Transverse colon (tissue), 4 donors: ENCODE data around the gene MON2. TPM values are rescaled to one million over a fixed set of nuclear protein-coding genes. Genes with fewer than 3 reads are reported as not detected.
A peak's percentile ranks its signal among the peaks of the same experiment; 100 is the strongest.

Source experiments
- DNase-seq: peaks from one replicate; pipeline ENCODE4 v3.0.0-alpha.2; 2019
- H3K27ac ChIP-seq, 4 donors: fragments of 200-600 bp; sonication (generic); 2 replicates each; pipeline ENCODE4 v1.5.1; 2016 to 2018; ENCODE audit warnings: inconsistent platforms in 4 of 4
- H3K27me3 ChIP-seq: fragments of 200-600 bp; sonication (generic); 2 replicates; pipeline ENCODE4 v1.5.1; 2017; ENCODE audit warnings: inconsistent platforms
- H3K36me3 ChIP-seq, 4 donors: fragments of 200-600 bp; sonication (generic); 2 replicates each; pipeline ENCODE4 v1.5.1; 2017 to 2019; ENCODE audit warnings: inconsistent platforms in 4 of 4
- H3K4me1 ChIP-seq, 4 donors: fragments of 200-600 bp; sonication (generic); 2 replicates each; pipeline ENCODE4 v1.5.1; 2017 to 2020; ENCODE audit warnings: inconsistent platforms in 4 of 4
- H3K4me3 ChIP-seq, 4 donors: fragments of 200-600 bp; sonication (generic); 1 replicate in 1 of 4; 2 replicates in 3 of 4; pipeline versions ENCODE4 v1.5.1 to v1.6.1; 2017 to 2019; ENCODE audit warnings: inconsistent platforms in 4 of 4
- H3K9me3 ChIP-seq, 2 donors: fragments of 200-600 bp; sonication (generic); 2 replicates each; pipeline ENCODE4 v1.5.1; 2017 to 2019; ENCODE audit warnings: inconsistent platforms in 2 of 2
- EP300 ChIP-seq: sonication (generic); formaldehyde crosslinking; IDR thresholded peaks from one replicate; pipeline ENCODE4 v1.6.1; 2017; ENCODE audit warnings: antibody characterized with exemption, low read depth
- POLR2A ChIP-seq: fragments of 450-650 bp; IDR thresholded peaks from one replicate; pipeline ENCODE4 v1.6.1; 2016; ENCODE audit warnings: antibody characterized with exemption, mild to moderate bottlenecking, moderate library complexity
- POLR2AphosphoS5 ChIP-seq, 3 donors: sonication (generic); formaldehyde crosslinking; IDR thresholded peaks; one replicate each; pipeline ENCODE4 v1.6.1; 2016; ENCODE audit warnings: antibody characterized with exemption in 3 of 3
- WGBS, 2 donors: methylation state at CpG; one replicate each; pipeline ENCODE4 v1.1.5; 2018; ENCODE audit warnings: low coverage in 1 of 2; 5-methylcytosine and 5-hydroxymethylcytosine counted together
- in situ Hi-C, 4 donors: fragments of 200-750 bp; cut with MboI; loops; one replicate each; pipeline versions ENCODE4 v1.15.0 to v1.15.1; 2017; ENCODE audit warnings: low sequenced_read_pairs in 3 of 4, low pct_ligation_motif_present in 1 of 4, low pct_unique_long_range_greater_than_20kb in 1 of 4
- intact Hi-C: fragments of 100-400 bp; cut with DNase I; formaldehyde crosslinking; loops from one replicate; pipeline ENCODE4 v1.15.1; 2023; ENCODE audit warnings: low total_unique reads
- total RNA-seq, 4 donors: library from RNA; depleted of rRNA; stranded (reverse); fragments of >200 nt; gene quantifications; one replicate each; pipeline ENCODE4 v1.1.0, GENCODE V29; 2016
- TF ChIP-seq, protein P1 (sequence below), 5 experiments: fragments of 200-600 bp in 3 of 5; fragments of 450-650 bp in 2 of 5; sonication (generic) in 3 of 5; IDR thresholded peaks; 1 replicate in 2 of 5; 2 replicates in 3 of 5; pipeline ENCODE4 v1.5.1; 2016 to 2017; ENCODE audit warnings: antibody characterized with exemption in 5 of 5, inconsistent platforms in 3 of 5, mild to moderate bottlenecking in 2 of 5, moderate library complexity in 1 of 5

The MON2 gene, protein sequence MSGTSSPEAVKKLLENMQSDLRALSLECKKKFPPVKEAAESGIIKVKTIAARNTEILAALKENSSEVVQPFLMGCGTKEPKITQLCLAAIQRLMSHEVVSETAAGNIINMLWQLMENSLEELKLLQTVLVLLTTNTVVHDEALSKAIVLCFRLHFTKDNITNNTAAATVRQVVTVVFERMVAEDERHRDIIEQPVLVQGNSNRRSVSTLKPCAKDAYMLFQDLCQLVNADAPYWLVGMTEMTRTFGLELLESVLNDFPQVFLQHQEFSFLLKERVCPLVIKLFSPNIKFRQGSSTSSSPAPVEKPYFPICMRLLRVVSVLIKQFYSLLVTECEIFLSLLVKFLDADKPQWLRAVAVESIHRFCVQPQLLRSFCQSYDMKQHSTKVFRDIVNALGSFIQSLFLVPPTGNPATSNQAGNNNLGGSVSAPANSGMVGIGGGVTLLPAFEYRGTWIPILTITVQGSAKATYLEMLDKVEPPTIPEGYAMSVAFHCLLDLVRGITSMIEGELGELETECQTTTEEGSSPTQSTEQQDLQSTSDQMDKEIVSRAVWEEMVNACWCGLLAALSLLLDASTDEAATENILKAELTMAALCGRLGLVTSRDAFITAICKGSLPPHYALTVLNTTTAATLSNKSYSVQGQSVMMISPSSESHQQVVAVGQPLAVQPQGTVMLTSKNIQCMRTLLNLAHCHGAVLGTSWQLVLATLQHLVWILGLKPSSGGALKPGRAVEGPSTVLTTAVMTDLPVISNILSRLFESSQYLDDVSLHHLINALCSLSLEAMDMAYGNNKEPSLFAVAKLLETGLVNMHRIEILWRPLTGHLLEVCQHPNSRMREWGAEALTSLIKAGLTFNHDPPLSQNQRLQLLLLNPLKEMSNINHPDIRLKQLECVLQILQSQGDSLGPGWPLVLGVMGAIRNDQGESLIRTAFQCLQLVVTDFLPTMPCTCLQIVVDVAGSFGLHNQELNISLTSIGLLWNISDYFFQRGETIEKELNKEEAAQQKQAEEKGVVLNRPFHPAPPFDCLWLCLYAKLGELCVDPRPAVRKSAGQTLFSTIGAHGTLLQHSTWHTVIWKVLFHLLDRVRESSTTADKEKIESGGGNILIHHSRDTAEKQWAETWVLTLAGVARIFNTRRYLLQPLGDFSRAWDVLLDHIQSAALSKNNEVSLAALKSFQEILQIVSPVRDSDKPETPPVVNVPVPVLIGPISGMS (N-terminal part only)
- total RNA-seq = 100 to 1,000 TPM in 3 of 4 donors, 10 to 100 TPM in 1; 94.6 to 157 (median 129) TPM

DNA sequence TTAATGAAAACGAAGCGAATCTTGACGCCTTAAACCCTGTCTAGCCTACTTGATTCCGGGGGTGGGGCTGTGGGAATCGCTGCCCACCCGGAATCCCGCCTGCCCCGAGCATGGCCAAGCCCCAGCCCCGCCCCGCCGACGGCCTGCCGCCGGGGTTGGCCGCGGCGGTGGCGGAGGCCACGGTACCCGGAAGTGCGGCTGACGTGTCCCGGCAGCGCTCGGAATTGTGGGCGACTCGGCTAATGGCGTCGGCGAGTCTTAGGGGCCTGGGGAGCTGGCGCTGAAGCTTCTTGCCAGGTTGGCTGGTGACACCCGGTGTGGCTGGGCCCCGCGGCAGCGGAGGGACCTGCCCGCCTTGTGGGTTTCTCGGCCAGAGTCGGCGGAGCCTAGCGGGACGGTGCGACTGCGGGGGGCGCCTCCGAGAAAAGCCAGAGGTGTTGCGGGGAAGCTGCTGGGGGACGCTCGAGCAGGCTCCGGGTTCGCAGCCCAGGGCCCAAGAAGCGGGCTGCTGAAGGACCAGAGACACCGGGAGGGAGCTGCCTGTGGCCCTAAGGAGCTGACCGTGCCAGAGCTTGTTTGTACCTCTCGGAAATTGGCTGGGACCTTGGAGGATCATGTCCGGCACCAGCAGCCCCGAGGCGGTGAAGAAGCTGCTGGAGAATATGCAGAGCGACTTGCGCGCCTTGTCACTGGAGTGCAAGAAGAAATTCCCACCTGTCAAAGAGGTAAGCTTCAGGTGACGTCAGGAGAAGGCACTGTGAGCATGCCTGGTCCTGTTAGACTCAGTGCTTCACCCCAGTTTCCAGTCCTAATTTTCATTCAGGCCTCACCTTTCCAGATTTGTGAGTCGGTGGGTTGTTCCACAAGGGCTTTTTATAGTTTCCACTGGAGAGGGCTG, at the start of gene MON2:
MON2 (plus strand) TSS at position 233 of the 898 bp plus-strand sequence; CDS start at position 615, 382 bp downstream.
- WGBS, 2 donors = 0% methylated on average over 3 to 38 of the region's 62 CpGs
- H3K27me3 ChIP-seq = no peaks in the 10 kb centered on the region
- H3K9me3 ChIP-seq = peaks cover 0 to 4% of the 10 kb centered on the region in 2 donors
- H3K27ac ChIP-seq = peak within 1 kb of the TSS; percentile 88 to 97 (median 94)
- peaks cover 0 to 5% (median 0%) of the 10 kb centered on the region in 4 donors for H3K36me3 ChIP-seq
- H3K4me1 ChIP-seq = peaks cover 3 to 39% (median 21%) of the 10 kb centered on the region in 4 donors
- peak within 1 kb of the TSS; percentile 27 to 94 (median 75) for H3K4me3 ChIP-seq
- no peak for TF ChIP-seq EP300
- peak; percentile 83 for TF ChIP-seq POLR2A
- TF ChIP-seq, protein P1, sequence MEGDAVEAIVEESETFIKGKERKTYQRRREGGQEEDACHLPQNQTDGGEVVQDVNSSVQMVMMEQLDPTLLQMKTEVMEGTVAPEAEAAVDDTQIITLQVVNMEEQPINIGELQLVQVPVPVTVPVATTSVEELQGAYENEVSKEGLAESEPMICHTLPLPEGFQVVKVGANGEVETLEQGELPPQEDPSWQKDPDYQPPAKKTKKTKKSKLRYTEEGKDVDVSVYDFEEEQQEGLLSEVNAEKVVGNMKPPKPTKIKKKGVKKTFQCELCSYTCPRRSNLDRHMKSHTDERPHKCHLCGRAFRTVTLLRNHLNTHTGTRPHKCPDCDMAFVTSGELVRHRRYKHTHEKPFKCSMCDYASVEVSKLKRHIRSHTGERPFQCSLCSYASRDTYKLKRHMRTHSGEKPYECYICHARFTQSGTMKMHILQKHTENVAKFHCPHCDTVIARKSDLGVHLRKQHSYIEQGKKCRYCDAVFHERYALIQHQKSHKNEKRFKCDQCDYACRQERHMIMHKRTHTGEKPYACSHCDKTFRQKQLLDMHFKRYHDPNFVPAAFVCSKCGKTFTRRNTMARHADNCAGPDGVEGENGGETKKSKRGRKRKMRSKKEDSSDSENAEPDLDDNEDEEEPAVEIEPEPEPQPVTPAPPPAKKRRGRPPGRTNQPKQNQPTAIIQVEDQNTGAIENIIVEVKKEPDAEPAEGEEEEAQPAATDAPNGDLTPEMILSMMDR (IDR thresholded peaks at IDR 0.05) = no peak
- peak; percentile 84 to 89 (median 86) for TF ChIP-seq POLR2AphosphoS5 (IDR thresholded peaks at IDR 0.05)
- DNase-seq = peak; percentile 92
- intact Hi-C loops (no loop called here), in situ Hi-C loops (loop anchor here in 1 of 4 donors (25.0 kb wide), 1 partner anchor 205 kb away; the partner anchor contains the start of gene USP15)

DNA sequence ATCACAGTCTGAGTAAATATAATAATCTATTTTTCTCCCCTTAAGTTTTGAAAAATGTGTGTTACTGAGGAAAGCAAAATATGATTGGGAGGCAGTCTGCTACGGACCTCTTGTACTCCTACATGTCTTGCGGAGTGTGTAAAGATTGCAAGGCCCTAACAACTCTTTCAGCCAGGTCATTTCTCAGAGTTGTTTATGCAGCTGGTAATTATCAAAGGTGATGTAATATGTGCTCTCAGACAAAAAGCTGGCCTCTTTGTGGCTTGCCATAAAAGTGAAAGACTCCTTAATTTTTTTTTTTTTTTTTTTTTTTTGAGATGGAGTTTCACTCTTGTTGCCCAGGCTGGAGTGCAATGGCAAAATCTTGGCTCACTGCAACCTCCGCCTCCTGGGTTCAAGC, 40.5 kb upstream of the MON2 start:
- TF ChIP-seq POLR2A (no peak), EP300 (no peak), POLR2AphosphoS5 (IDR thresholded peaks at IDR 0.05) (no peak)
- TF ChIP-seq, protein P1 (IDR thresholded peaks at IDR 0.05) = no peak
- peaks cover 0 to 10% of the 10 kb centered on the region in 2 donors for H3K9me3 ChIP-seq
- no peak overlapping the region for H3K4me3 ChIP-seq
- H3K27ac ChIP-seq = no peak overlapping the region
- no peaks in the 10 kb centered on the region for H3K4me1 ChIP-seq
- intact Hi-C loops (no loop called here), in situ Hi-C loops (loop anchor here in 1 of 4 donors (25.0 kb wide), 1 partner anchor 361 kb away; no protein-coding TSS in a partner anchor)
- 86% methylated on average over 3 of the region's 3 CpGs; no CpG with 5 or more reads in 1 of the 2 donors for WGBS, 2 donors
- no peak for DNase-seq
- H3K36me3 ChIP-seq = no peaks in the 10 kb centered on the region
- peaks cover 3% of the 10 kb centered on the region for H3K27me3 ChIP-seq

DNA sequence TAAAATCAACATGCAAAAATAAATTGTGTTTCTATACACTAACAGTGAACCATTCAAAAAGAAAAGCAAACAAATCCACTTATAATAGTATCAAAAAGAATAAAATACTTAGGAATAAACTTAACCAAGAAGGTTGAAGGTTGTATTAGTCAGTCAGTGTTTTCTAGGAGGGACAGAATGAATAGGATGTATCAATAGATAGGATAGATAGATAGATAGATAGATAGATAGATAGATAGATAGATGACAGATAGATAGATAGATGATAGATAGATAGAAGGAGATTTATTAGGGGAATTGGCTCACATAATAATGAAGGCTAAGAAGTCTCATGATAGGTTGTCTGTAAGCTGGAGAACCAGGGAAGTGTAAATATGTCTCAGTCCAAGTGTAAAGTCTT, 37.2 kb upstream of the MON2 start:
- Histone ChIP-seq H3K9me3 (peaks cover 0 to 3% of the 10 kb centered on the region in 2 donors), H3K27ac (no peak overlapping the region), H3K27me3 (peaks cover 33% of the 10 kb centered on the region), H3K4me3 (no peak overlapping the region), H3K4me1 (no peaks in the 10 kb centered on the region), H3K36me3 (no peaks in the 10 kb centered on the region)
- in situ Hi-C loops = loop anchor here in 1 of 4 donors (25.0 kb wide), 1 partner anchor 358 kb away; no protein-coding TSS in a partner anchor
- DNase-seq = no peak
- intact Hi-C loops = no loop called here
- TF ChIP-seq POLR2AphosphoS5 (IDR thresholded peaks at IDR 0.05) (no peak), POLR2A (no peak), EP300 (no peak)
- TF ChIP-seq, protein P1 (IDR thresholded peaks at IDR 0.05) = no peak
